ENCODE measurements around the gene PPP1R12C. TPM values are rescaled to one million over a fixed set of nuclear protein-coding genes. Genes with fewer than 3 reads are reported as not detected.
A peak's percentile ranks its signal among the peaks of the same experiment; 100 is the strongest.

Gene PPP1R12C
- total and polyA plus RNA-seq, 3 donors from 2014 or later, result 184 to 220 (median 206) TPM

DNA sequence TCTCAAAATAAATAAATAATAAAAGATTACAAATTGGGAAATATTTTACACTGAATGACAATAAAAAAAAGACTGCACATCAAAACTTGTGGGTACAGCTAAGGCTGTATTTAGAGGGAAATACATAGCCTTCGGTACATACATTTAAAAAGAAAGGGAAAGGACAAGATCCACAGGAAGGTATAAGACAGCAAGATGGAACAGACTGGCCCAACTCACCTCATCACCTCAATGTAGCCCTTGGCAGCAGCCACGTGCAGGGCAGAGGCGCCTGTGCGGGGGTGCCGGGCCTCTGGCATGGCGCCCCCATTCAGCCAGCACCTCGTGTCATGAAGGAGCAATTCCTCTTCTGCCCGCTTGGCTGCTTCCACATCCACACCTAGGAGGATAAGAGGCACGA lies 14.2 kb downstream of the PPP1R12C start:
- TF ChIP-seq, protein P1, sequence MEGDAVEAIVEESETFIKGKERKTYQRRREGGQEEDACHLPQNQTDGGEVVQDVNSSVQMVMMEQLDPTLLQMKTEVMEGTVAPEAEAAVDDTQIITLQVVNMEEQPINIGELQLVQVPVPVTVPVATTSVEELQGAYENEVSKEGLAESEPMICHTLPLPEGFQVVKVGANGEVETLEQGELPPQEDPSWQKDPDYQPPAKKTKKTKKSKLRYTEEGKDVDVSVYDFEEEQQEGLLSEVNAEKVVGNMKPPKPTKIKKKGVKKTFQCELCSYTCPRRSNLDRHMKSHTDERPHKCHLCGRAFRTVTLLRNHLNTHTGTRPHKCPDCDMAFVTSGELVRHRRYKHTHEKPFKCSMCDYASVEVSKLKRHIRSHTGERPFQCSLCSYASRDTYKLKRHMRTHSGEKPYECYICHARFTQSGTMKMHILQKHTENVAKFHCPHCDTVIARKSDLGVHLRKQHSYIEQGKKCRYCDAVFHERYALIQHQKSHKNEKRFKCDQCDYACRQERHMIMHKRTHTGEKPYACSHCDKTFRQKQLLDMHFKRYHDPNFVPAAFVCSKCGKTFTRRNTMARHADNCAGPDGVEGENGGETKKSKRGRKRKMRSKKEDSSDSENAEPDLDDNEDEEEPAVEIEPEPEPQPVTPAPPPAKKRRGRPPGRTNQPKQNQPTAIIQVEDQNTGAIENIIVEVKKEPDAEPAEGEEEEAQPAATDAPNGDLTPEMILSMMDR (IDR thresholded peaks at IDR 0.05), result no peak
- TF ChIP-seq POLR2A (IDR thresholded peaks at IDR 0.05), result no peak
- Histone ChIP-seq H3K36me3 (ENCODE audit: low read depth, missing control alignments) (no peaks in the 10 kb centered on the region), H3K9me3 (no peaks in the 10 kb centered on the region), H3K4me1 (peaks cover 21% of the 10 kb centered on the region), H3K4me3 (no peak overlapping the region), H3K27me3 (no peaks in the 10 kb centered on the region), H3K27ac (no peak overlapping the region)
- WGBS, 2 donors, result 92 to 97% methylated on average over 8 to 9 of the region's 9 CpGs
- intact Hi-C loops (cut with DNase I; ENCODE audit: low total_unique reads), result no loop called here
- DNase-seq, result no peak

DNA sequence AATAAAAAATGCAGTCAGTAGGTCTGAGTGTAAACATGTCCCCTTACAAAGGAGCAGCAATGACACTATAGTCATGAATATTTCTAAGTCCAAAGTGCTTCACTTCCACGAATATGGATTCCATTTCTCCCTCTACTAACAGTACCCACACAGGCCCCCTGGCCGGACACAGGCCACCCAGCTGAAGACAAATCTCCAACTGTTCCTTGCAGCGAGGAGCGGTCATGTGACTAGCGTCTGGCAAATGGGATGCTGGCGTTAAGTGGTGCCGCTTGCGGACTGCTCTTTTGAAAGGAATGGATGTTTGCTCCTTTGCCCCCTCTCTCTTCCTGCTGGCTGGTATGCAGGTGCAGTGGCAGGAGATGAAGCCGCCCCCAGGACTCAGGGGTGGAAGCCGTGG lies 16.2 kb downstream of the PPP1R12C start:
- no peak overlapping the region for H3K4me3 ChIP-seq
- peaks cover 26% of the 10 kb centered on the region for H3K4me1 ChIP-seq
- no peak overlapping the region for H3K27ac ChIP-seq
- no peaks in the 10 kb centered on the region for H3K9me3 ChIP-seq
- H3K27me3 ChIP-seq, result no peaks in the 10 kb centered on the region
- no peak for DNase-seq
- TF ChIP-seq POLR2A (IDR thresholded peaks at IDR 0.05), result no peak
- TF ChIP-seq, protein P1 (IDR thresholded peaks at IDR 0.05), result no peak
- no peaks in the 10 kb centered on the region for H3K36me3 ChIP-seq (ENCODE audit: low read depth, missing control alignments)
- 90 to 92% methylated on average over 8 to 10 of the region's 10 CpGs for WGBS, 2 donors
- intact Hi-C loops (cut with DNase I; ENCODE audit: low total_unique reads), result no loop called here

DNA sequence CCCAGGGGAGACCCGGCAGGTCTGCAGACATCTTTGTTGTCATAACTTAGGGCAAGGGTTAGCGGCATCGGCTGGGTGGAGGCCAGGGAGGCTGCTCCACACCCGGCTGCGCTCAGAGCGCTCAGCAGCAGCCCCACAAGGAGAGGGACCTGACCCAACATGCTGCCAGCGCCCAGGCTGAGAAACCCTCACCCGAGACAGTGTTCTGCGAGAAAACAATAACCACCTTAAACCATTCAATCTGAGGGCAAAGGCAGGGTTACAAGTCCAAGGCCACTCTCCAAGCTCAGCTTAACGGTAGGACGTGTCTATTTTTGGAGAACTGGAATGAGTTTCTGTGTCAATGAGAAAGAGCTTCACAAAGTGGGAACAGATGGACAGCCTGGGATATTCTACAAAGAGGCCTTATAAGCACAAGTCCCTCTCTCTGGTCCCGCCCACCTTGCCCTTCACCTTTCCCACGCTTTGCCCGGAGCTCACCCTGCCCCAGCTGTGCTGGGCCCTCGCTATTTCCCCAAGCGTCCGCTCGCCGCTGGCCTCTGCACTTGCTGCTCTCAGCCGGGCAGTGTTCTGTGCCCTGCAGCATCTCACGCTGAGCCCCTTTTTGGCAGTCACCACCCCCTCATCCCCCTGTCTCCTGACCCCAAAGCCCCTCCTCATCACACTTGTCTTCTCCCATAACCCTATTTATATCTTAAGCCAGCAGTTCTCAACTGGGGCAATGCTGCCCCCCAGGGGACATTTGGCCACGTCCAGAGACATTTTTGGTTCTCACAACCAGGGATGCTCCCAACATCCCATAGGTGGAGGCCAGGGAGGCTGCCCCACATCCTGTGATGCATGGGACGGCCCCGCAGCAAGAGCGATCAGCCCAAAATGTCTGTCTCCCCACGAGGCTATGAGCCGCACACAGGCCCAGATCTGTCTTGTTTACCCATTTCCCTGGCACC lies 17.6 kb downstream of the PPP1R12C start:
- Histone ChIP-seq H3K27ac (no peak overlapping the region), H3K36me3 (ENCODE audit: low read depth, missing control alignments) (no peaks in the 10 kb centered on the region), H3K9me3 (no peaks in the 10 kb centered on the region), H3K4me1 (peaks cover 26% of the 10 kb centered on the region), H3K4me3 (no peak overlapping the region), H3K27me3 (no peaks in the 10 kb centered on the region)
- peak; percentile 21 for DNase-seq
- TF ChIP-seq POLR2A (IDR thresholded peaks at IDR 0.05), result no peak
- TF ChIP-seq, protein P1 (IDR thresholded peaks at IDR 0.05), result no peak
- 56 to 59% methylated on average over 22 to 27 of the region's 27 CpGs for WGBS, 2 donors
- intact Hi-C loops (cut with DNase I; ENCODE audit: low total_unique reads), result no loop called here

DNA sequence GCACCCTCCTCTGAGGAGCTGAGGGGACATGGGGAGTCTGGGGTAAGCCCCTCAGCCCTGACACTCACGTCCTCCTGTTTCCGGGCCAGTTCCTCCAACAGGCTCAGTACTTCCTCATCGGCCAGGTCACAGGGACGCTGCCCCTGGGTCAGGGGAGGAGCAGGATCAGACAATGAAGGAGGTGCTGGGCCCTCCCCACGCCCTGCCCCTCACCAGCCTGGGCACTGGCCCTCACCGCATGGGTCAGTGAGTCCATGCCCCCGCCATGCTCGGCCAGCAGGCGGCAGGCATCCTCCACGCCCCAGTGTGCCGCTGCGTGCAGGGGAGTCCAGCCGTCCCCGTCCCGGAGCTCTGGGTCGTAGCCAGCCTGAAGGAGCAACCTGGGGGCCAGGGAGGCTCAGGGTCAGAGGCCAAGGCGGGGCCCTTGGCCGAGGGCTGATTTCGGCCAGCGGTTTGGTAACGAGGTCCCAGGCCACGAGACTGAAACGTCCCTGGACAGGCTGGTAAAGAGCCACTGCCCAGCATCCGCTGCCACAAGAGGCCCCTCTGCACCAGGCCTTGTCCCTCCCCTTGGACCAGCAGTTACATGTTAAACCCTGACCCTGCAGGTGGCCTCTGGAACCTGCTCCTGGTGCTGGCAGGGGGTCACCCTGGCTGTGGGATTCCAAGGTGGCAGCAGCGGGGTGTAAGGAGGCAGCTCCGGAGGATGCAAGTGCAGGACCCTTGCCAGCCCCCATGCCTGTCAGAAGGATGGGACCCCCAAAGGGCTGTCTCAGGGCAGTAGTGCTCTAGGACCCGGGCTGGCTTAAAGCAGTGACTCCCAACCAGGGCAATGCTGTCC lies 18.5 kb downstream of the PPP1R12C start:
- no peaks in the 10 kb centered on the region for H3K36me3 ChIP-seq (ENCODE audit: low read depth, missing control alignments)
- DNase-seq, result no peak
- no peaks in the 10 kb centered on the region for H3K9me3 ChIP-seq
- no peaks in the 10 kb centered on the region for H3K27me3 ChIP-seq
- H3K27ac ChIP-seq, result no peak overlapping the region
- intact Hi-C loops (cut with DNase I; ENCODE audit: low total_unique reads), result no loop called here
- no peak overlapping the region for H3K4me3 ChIP-seq
- WGBS, 2 donors, result 63 to 69% methylated on average over 11 to 27 of the region's 27 CpGs
- TF ChIP-seq, protein P1 (IDR thresholded peaks at IDR 0.05), result peak; percentile 22 to 50 (median 37)
- no peak for TF ChIP-seq POLR2A (IDR thresholded peaks at IDR 0.05)
- peaks cover 26% of the 10 kb centered on the region for H3K4me1 ChIP-seq

All from testis (tissue), 3 donors.